Panc1 (cell line): ENCODE measurements around the gene P3H3. TPM values are rescaled to one million over a fixed set of nuclear protein-coding genes. Genes with fewer than 3 reads are reported as not detected.

Experiments used
- ATAC-seq: fragments of 200-7000 bp; cut with Tn5 transposase; 2 replicates; pipeline ENCODE4 v1.9.1; 2020; ENCODE audit warnings: mild to moderate bottlenecking, moderate library complexity
- BruUV-seq: library from RNA; stranded (reverse); fragments of 400-500 nt; replicated peaks from 2 replicates; lab custom pipeline; 2021; lab: Mats Ljungman, UMichigan
- CTCF ChIA-PET: fragments of 300-600 bp; sonication (Branson Sonifier 250); formaldehyde crosslinking; loops from one replicate; lab custom pipeline; 2022; ENCODE audit warnings: antibody characterized with exemption; lab: Charles Lee
- POLR2A ChIA-PET: fragments of 300-600 bp; sonication (Branson Sonifier 250); formaldehyde crosslinking; loops from one replicate; lab custom pipeline; 2022; ENCODE audit warnings: antibody characterized with exemption; lab: Charles Lee
- DNase-seq: peaks from one replicate; pipeline ENCODE4 v3.0.0-alpha.2; 2010; ENCODE audit warnings: low read depth, low spot score
- H3K27ac ChIP-seq: 2 replicates; pipeline ENCODE4 v1.5.1; 2011; ENCODE audit warnings: mild to moderate bottlenecking, low read length, inconsistent platforms
- H3K27me3 ChIP-seq: fragments of 200-500 bp; sonication (Bioruptor generic); 2 replicates; pipeline ENCODE4 v1.6.0; 2014; ENCODE audit warnings: low read length, inconsistent platforms; ENCODE audit not compliant: control insufficient read depth, insufficient read depth
- H3K36me3 ChIP-seq: fragments of 200-500 bp; sonication (Bioruptor generic); 2 replicates; pipeline ENCODE4 v1.5.1; 2014; ENCODE audit warnings: inconsistent platforms, mild to moderate bottlenecking, low read length, moderate library complexity; ENCODE audit not compliant: control insufficient read depth, insufficient read depth
- H3K4me1 ChIP-seq: 2 replicates; pipeline ENCODE4 v1.5.1; 2011; ENCODE audit warnings: inconsistent platforms, mild to moderate bottlenecking, low read length, moderate library complexity; ENCODE audit not compliant: control insufficient read depth, insufficient read depth
- H3K4me3 ChIP-seq, 2 experiments: 2 replicates each; pipeline ENCODE4 v1.5.1; 2011 to 2012; ENCODE audit warnings: low read depth in 2 of 2, low read length in 2 of 2, mild to moderate bottlenecking in 2 of 2, inconsistent platforms in 1 of 2, moderate library complexity in 1 of 2
- H3K9me3 ChIP-seq: fragments of 200-500 bp; sonication (Bioruptor generic); 2 replicates; pipeline ENCODE4 v1.5.1; 2014; ENCODE audit warnings: low read depth, mild to moderate bottlenecking, inconsistent platforms, low read length, moderate library complexity; ENCODE audit not compliant: control insufficient read depth, insufficient read depth
- POLR2AphosphoS5 ChIP-seq: IDR thresholded peaks from 2 replicates; pipeline ENCODE4 v1.6.1; 2012; ENCODE audit warnings: mild to moderate bottlenecking, low read depth, low read length, moderate library complexity
- SIN3A ChIP-seq: IDR thresholded peaks from 2 replicates; pipeline ENCODE4 v1.6.1; 2012; ENCODE audit warnings: low read depth, mild to moderate bottlenecking, low read length, moderate library complexity, borderline replicate concordance; ENCODE audit not compliant: insufficient read depth
- TCF7L2 ChIP-seq: IDR thresholded peaks from 2 replicates; pipeline ENCODE4 v1.6.1; 2011; ENCODE audit warnings: mild to moderate bottlenecking, low read depth, low read length, inconsistent platforms
- in situ Hi-C: cut with HindIII; loops from 2 replicates; pipeline ENCODE4 v1.10.0; 2016; ENCODE audit warnings: low sequenced_read_pairs, low pct_unique_long_range_greater_than_20kb
- intact Hi-C: fragments of 100-400 bp; cut with micrococcal nuclease; formaldehyde crosslinking; loops from one replicate; pipeline ENCODE4 v1.10.0; 2022; ENCODE audit not compliant: unreplicated experiment
- total RNA-seq: library from RNA; stranded (reverse); gene quantifications from one replicate; pipeline ENCODE4 v1.2.1, GENCODE V29; 2021; ENCODE audit not compliant: unreplicated experiment
- TF ChIP-seq, protein P1 (sequence below): fragments of 450-650 bp; IDR thresholded peaks from 2 replicates; pipeline ENCODE4 v1.5.1; 2017; ENCODE audit warnings: mild to moderate bottlenecking
- TF ChIP-seq, protein P2 (sequence below), 2 experiments: IDR thresholded peaks; 2 replicates each; pipeline ENCODE4 v1.6.1; 2011 to 2012; ENCODE audit warnings: low read depth in 2 of 2, control low read depth in 1 of 2, low read length in 1 of 2, mild to moderate bottlenecking in 1 of 2, moderate library complexity in 1 of 2; ENCODE audit not compliant: insufficient read depth in 1 of 2

Gene P3H3
- total RNA-seq, 1 experiment from 2014 or later, result 11.0 TPM

DNA sequence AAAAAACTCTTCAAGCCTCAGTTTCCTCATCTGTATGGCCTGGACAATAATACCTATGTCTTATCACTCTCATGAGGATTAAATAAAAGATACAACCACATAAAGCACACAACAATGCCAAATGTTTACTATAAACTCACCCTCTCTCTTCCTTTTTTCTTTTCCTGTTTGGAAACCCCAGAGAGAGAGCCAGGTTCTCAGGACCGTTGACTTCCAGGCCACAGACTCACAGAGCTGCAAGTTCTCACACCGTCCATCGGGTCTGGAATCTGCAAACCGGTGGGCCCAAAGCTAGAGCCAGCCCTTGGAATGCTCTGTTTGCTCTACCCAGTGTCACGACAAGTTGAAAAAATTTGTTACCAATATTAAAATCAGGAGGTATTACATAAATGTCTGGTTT lies 43.4 kb upstream of the P3H3 start:
- Histone ChIP-seq H3K27ac (no peak overlapping the region), H3K27me3 (no peaks in the 10 kb centered on the region), H3K4me1 (no peaks in the 10 kb centered on the region), H3K36me3 (no peaks in the 10 kb centered on the region), H3K4me3 (no peak overlapping the region), H3K9me3 (no peaks in the 10 kb centered on the region)
- intact Hi-C loops (no loop called here), in situ Hi-C loops (no loop called here)
- ATAC-seq, result no peak
- no peak for TF ChIP-seq POLR2AphosphoS5
- TF ChIP-seq, protein P1, sequence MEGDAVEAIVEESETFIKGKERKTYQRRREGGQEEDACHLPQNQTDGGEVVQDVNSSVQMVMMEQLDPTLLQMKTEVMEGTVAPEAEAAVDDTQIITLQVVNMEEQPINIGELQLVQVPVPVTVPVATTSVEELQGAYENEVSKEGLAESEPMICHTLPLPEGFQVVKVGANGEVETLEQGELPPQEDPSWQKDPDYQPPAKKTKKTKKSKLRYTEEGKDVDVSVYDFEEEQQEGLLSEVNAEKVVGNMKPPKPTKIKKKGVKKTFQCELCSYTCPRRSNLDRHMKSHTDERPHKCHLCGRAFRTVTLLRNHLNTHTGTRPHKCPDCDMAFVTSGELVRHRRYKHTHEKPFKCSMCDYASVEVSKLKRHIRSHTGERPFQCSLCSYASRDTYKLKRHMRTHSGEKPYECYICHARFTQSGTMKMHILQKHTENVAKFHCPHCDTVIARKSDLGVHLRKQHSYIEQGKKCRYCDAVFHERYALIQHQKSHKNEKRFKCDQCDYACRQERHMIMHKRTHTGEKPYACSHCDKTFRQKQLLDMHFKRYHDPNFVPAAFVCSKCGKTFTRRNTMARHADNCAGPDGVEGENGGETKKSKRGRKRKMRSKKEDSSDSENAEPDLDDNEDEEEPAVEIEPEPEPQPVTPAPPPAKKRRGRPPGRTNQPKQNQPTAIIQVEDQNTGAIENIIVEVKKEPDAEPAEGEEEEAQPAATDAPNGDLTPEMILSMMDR, result no peak
- no peak for TF ChIP-seq TCF7L2
- TF ChIP-seq SIN3A, result no peak
- TF ChIP-seq, protein P2, sequence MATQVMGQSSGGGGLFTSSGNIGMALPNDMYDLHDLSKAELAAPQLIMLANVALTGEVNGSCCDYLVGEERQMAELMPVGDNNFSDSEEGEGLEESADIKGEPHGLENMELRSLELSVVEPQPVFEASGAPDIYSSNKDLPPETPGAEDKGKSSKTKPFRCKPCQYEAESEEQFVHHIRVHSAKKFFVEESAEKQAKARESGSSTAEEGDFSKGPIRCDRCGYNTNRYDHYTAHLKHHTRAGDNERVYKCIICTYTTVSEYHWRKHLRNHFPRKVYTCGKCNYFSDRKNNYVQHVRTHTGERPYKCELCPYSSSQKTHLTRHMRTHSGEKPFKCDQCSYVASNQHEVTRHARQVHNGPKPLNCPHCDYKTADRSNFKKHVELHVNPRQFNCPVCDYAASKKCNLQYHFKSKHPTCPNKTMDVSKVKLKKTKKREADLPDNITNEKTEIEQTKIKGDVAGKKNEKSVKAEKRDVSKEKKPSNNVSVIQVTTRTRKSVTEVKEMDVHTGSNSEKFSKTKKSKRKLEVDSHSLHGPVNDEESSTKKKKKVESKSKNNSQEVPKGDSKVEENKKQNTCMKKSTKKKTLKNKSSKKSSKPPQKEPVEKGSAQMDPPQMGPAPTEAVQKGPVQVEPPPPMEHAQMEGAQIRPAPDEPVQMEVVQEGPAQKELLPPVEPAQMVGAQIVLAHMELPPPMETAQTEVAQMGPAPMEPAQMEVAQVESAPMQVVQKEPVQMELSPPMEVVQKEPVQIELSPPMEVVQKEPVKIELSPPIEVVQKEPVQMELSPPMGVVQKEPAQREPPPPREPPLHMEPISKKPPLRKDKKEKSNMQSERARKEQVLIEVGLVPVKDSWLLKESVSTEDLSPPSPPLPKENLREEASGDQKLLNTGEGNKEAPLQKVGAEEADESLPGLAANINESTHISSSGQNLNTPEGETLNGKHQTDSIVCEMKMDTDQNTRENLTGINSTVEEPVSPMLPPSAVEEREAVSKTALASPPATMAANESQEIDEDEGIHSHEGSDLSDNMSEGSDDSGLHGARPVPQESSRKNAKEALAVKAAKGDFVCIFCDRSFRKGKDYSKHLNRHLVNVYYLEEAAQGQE (IDR thresholded peaks at IDR 0.05; ENCODE audit: insufficient read depth in 1 of 2, low read depth in 2 of 2, low read length in 1 of 2), result no peak
- BruUV-seq, result no TSS peak
- CTCF ChIA-PET, result no interaction called here
- DNase-seq, result no peak
- POLR2A ChIA-PET, result no interaction called here

DNA sequence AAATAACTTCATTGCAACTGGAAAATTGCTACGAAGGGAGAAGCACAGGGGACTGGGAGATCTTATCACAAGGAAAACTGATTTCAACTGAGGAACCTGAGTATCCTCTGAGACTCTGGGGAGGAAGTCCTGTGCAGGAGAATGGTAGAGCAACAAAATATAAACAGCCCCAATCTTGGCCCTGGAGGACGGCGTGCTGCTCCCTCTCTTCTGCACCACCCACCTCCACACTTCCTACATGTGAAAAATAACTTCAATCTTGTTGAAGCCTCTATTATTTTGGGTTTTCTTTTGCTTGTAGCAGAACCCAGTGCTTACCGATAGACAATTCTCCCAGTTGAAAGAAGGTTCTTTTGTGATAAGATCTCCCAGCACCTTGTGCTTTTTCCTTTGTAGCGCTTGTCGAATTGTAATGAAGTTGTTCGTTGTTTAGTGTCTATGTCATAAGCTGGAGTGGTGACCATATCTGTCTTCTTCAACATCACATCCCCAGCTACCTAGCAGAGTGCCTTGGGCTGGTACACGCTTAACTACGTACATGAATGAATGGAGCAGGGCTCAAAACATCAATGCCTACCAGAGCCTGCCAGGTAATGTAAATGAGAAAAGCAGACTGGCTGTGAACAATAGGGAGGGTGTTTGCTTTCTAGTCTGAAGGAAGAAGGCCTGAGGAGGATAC lies 41.7 kb upstream of the P3H3 start:
- DNase-seq (no peak), ATAC-seq (no peak)
- no peak overlapping the region for H3K4me3 ChIP-seq
- no peaks in the 10 kb centered on the region for H3K4me1 ChIP-seq
- intact Hi-C loops, result no loop called here
- H3K9me3 ChIP-seq, result no peaks in the 10 kb centered on the region
- in situ Hi-C loops, result no loop called here
- POLR2A ChIA-PET, result no interaction called here
- no peaks in the 10 kb centered on the region for H3K36me3 ChIP-seq
- CTCF ChIA-PET, result no interaction called here
- TF ChIP-seq SIN3A, result no peak
- no peaks in the 10 kb centered on the region for H3K27me3 ChIP-seq
- H3K27ac ChIP-seq, result no peak overlapping the region
- no TSS peak for BruUV-seq

- H3K4me1 ChIP-seq, result no peaks in the 10 kb centered on the region
- intact Hi-C loops, result no loop called here
- in situ Hi-C loops, result no loop called here
- H3K36me3 ChIP-seq, result no peaks in the 10 kb centered on the region
- POLR2A ChIA-PET, result no interaction called here
- no peak overlapping the region for H3K27ac ChIP-seq
- no peaks in the 10 kb centered on the region for H3K27me3 ChIP-seq
- DNase-seq (no peak), ATAC-seq (no peak)
- H3K9me3 ChIP-seq, result no peaks in the 10 kb centered on the region
- no peak for TF ChIP-seq POLR2AphosphoS5
- CTCF ChIA-PET, result interaction anchor here (0.6 kb wide), 1 partner anchor 140 kb away, joined by 5 read pairs; the partner anchor contains the start of gene ACRBP
- H3K4me3 ChIP-seq, result no peak overlapping the region
- BruUV-seq, result no TSS peak
These were observed 40.9 kb upstream of the P3H3 start for GRCh38 chr12:6787309-6787708.
